GM12878 (cell line): ENCODE measurements around the gene DAAM2. TPM values are rescaled to one million over a fixed set of nuclear protein-coding genes. Genes with fewer than 3 reads are reported as not detected.

Source experiments
- ATAC-seq: fragments of 200-7000 bp; cut with Tn5 transposase; 3 replicates; pipeline ENCODE4 v1.9.1; 2020; ENCODE audit warnings: mild to moderate bottlenecking, moderate library complexity
- BruUV-seq: library from RNA; stranded (reverse); fragments of 400-500 nt; replicated peaks from 2 replicates; lab custom pipeline; 2021; lab: Mats Ljungman, UMichigan
- CTCF ChIA-PET: fragments of 300-600 bp; sonication (Branson Sonifier 250); formaldehyde crosslinking; extraction: SDS; loops from one replicate; lab custom pipeline; 2021; ENCODE audit warnings: inconsistent platforms; lab: Yijun Ruan, JAX
- POLR2A ChIA-PET: fragments of 350-600 bp; formaldehyde crosslinking; extraction: SDS; loops from one replicate; lab custom pipeline; 2021; ENCODE audit warnings: inconsistent platforms; lab: Charles Lee
- RAD21 ChIA-PET: fragments of 300-600 bp; sonication (Branson Sonifier 250); formaldehyde crosslinking; loops from one replicate; lab custom pipeline; 2023; ENCODE audit warnings: antibody characterized with exemption; ENCODE audit not compliant: unreplicated experiment; lab: Charles Lee
- SMC1A ChIA-PET: fragments of 300-600 bp; sonication (Branson Sonifier 250); formaldehyde crosslinking; loops from one replicate; lab custom pipeline; 2023; ENCODE audit not compliant: unreplicated experiment, uncharacterized antibody; lab: Charles Lee
- DNase-seq: peaks from one replicate; pipeline ENCODE4 v3.0.0-alpha.2; 2011; ENCODE audit warnings: low read depth, low spot score
- FAIRE-seq: peaks from 3 replicates; lab custom pipeline; 2011; peaks lifted over from hg19 to GRCh38; lab: Jason Lieb, UNC
- H2AFZ ChIP-seq: 2 replicates; pipeline ENCODE4 v1.6.0; 2011; ENCODE audit warnings: low read depth, low read length, control low read depth; ENCODE audit not compliant: control insufficient read depth
- H3K27ac ChIP-seq: 2 replicates; pipeline ENCODE4 v1.5.1; 2011; ENCODE audit warnings: control low read depth; ENCODE audit not compliant: control insufficient read depth, insufficient read depth
- H3K27me3 ChIP-seq, 2 experiments: replicated peaks in 1 of 2; 2 replicates each; pipeline versions ENCODE4 v1.6.0 to v1.6.1; 2011; ENCODE audit warnings: low read length in 1 of 2; ENCODE audit not compliant: control insufficient read depth in 2 of 2, insufficient read depth in 2 of 2
- H3K36me3 ChIP-seq, 2 experiments: 2 replicates each; pipeline ENCODE4 v1.5.1; 2011; ENCODE audit warnings: low read length in 1 of 2; ENCODE audit not compliant: control insufficient read depth in 2 of 2, insufficient read depth in 2 of 2
- H3K4me1 ChIP-seq: 2 replicates; pipeline ENCODE4 v1.6.1; 2011; ENCODE audit warnings: mild to moderate bottlenecking, low read length, moderate library complexity, mixed read lengths; ENCODE audit not compliant: control insufficient read depth, insufficient read depth
- H3K4me2 ChIP-seq: 2 replicates; pipeline ENCODE4 v1.6.0; 2011; ENCODE audit warnings: control low read depth; ENCODE audit not compliant: control insufficient read depth, insufficient read depth
- H3K4me3 ChIP-seq: fragments of 200-600 bp; sonication (generic); 2 replicates; pipeline ENCODE4 v1.5.1; 2016
- H3K79me2 ChIP-seq: 2 replicates; pipeline ENCODE4 v1.6.0; 2011; ENCODE audit warnings: low read length; ENCODE audit not compliant: control insufficient read depth, insufficient read depth
- H3K9ac ChIP-seq: 2 replicates; pipeline ENCODE4 v1.8.0; 2011; ENCODE audit warnings: low read length, control low read depth, mixed read lengths; ENCODE audit not compliant: control insufficient read depth, insufficient read depth
- H3K9me3 ChIP-seq: replicated peaks from 3 replicates; pipeline ENCODE4 v1.5.1; 2011; ENCODE audit warnings: mild to moderate bottlenecking, low read length; ENCODE audit not compliant: control insufficient read depth, insufficient read depth
- H4K20me1 ChIP-seq: 2 replicates; pipeline ENCODE4 v1.6.0; 2011; ENCODE audit not compliant: control insufficient read depth, insufficient read depth
- EZH2 ChIP-seq: IDR thresholded peaks from 2 replicates; pipeline ENCODE4 v1.6.1; 2012; ENCODE audit warnings: low read depth, mild to moderate bottlenecking, control low read depth, inconsistent platforms, low read length, borderline replicate concordance; ENCODE audit not compliant: control insufficient read depth
- NR2C2 ChIP-seq: IDR thresholded peaks from 2 replicates; pipeline ENCODE4 v1.6.1; 2011; ENCODE audit warnings: borderline replicate concordance, low read depth; ENCODE audit not compliant: control insufficient read depth, insufficient read length
- WGBS: methylation state at CpG from one replicate; pipeline ENCODE4 v1.1.6; 2016; ENCODE audit warnings: low lambda C conversion rate; ENCODE audit not compliant: insufficient replicate concordance, insufficient coverage; ENCODE audit errors: missing lambda C conversion rate; 5-methylcytosine and 5-hydroxymethylcytosine counted together
- in situ Hi-C: fragments of 300-500 bp; cut with MboI; formaldehyde crosslinking; loops from 9 replicates; pipeline ENCODE4 v1.14.3; 2018; ENCODE audit warnings: mixed read lengths
- intact Hi-C: fragments of 100-400 bp; cut with micrococcal nuclease; formaldehyde crosslinking; loops from one replicate; pipeline ENCODE4 v1.14.2; 2022; ENCODE audit not compliant: unreplicated experiment
- polyA plus RNA-seq, 11 experiments: library from polyadenylated mRNA; depleted of rRNA in 4 of 11; unstranded in 6 of 11; stranded (reverse) in 5 of 11; fragments of >200 nt; fragmentation: Nextera tagmentation in 4 of 11; fragmentation: Illumina TruSeq in 1 of 11; extraction: Ambion mirVana in 4 of 11; extraction: Trizol in 1 of 11; gene quantifications; 1 replicate in 1 of 11; 2 replicates in 10 of 11; pipeline versions ENCODE4 v1.2.1 to v1.2.3, GENCODE V29; 2011 to 2016; ENCODE audit warnings: inconsistent platforms in 2 of 11, missing spikeins in 2 of 11, low read depth in 1 of 11
- total RNA-seq, 4 experiments: library from RNA; depleted of rRNA in 3 of 4; stranded (reverse); fragments of >200 nt in 3 of 4; fragmentation: Illumina TruSeq in 1 of 4; extraction: Trizol in 1 of 4; gene quantifications; 2 replicates each; pipeline versions ENCODE4 v1.2.1 to v1.2.3, GENCODE V29; 2013 to 2021
- TF ChIP-seq, protein P1 (sequence below), 3 experiments: IDR thresholded peaks in 2 of 3; conservative IDR thresholded peaks in 1 of 3; 2 replicates each; pipeline ENCODE4 v1.5.1; 2011; ENCODE audit warnings: low read depth in 3 of 3, low read length in 3 of 3, mild to moderate bottlenecking in 3 of 3, control low read depth in 2 of 3, moderate library complexity in 2 of 3, inconsistent platforms in 1 of 3, mixed read lengths in 1 of 3; ENCODE audit not compliant: control insufficient read depth in 2 of 3, insufficient read depth in 1 of 3; ENCODE audit errors: extremely low read depth in 1 of 3

The DAAM2 gene
- total and polyA plus RNA-seq, 10 of the 15 experiments (the other 5 are each of a cell fraction or from before 2014, with no cell fraction given), result 0.05 to 0.22 TPM; not detected in 8

DNA sequence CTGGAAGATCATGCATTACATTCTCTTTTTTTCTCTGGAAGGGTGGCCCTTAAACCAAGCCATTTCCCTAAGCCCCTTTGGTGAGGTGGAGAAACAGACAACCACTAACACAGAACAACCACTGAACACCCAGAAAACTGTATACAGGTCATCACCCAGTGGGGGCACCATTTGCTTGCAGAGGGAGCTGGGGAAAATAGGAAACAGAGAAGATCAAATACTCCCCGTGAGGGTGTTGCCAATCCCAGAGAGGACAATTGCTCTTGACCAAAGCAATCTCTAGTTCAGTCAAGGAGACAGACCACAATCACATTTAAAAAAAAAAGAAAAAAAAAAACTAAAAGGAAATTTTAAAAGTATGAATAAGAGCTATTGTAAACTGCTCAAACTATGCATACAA is 865 bp upstream of the DAAM2 start:
- 0% methylated on average over 1 of the region's 1 CpG for WGBS
- TF ChIP-seq NR2C2, result no peak
- TF ChIP-seq, protein P1, sequence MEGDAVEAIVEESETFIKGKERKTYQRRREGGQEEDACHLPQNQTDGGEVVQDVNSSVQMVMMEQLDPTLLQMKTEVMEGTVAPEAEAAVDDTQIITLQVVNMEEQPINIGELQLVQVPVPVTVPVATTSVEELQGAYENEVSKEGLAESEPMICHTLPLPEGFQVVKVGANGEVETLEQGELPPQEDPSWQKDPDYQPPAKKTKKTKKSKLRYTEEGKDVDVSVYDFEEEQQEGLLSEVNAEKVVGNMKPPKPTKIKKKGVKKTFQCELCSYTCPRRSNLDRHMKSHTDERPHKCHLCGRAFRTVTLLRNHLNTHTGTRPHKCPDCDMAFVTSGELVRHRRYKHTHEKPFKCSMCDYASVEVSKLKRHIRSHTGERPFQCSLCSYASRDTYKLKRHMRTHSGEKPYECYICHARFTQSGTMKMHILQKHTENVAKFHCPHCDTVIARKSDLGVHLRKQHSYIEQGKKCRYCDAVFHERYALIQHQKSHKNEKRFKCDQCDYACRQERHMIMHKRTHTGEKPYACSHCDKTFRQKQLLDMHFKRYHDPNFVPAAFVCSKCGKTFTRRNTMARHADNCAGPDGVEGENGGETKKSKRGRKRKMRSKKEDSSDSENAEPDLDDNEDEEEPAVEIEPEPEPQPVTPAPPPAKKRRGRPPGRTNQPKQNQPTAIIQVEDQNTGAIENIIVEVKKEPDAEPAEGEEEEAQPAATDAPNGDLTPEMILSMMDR (IDR thresholded peaks at IDR 0.05 in 2 of 3, conservative IDR thresholded peaks at IDR 0.05 in 1 of 3; ENCODE audit: control insufficient read depth in 2 of 3, extremely low read depth in 1 of 3, insufficient read depth in 1 of 3, low read depth in 3 of 3, low read length in 3 of 3), result peak in 1 of 3 experiments; percentile 23; a peak in 2 of 6 replicates
- no peak for TF ChIP-seq EZH2
- no peaks in the 10 kb centered on the region for H4K20me1 ChIP-seq
- BruUV-seq, result no TSS peak
- POLR2A ChIA-PET, result no interaction called here
- CTCF ChIA-PET, result interaction anchor here (0.6 to 1.7 kb wide), 8 partner anchors 63 to 934 kb away, joined by 3 to 7 read pairs (median 4); no protein-coding TSS in a partner anchor
- intact Hi-C loops (no loop called here), in situ Hi-C loops (no loop called here)
- RAD21 ChIA-PET, result no interaction called here
- H3K9me3 ChIP-seq, result no peaks in the 10 kb centered on the region
- no peaks in the 10 kb centered on the region for H3K36me3 ChIP-seq
- FAIRE-seq (no peak), DNase-seq (no peak), ATAC-seq (no peak)
- SMC1A ChIA-PET, result interaction anchor here (0.6 to 1.6 kb wide), 8 partner anchors 10 to 428 kb away, joined by 3 to 4 read pairs (median 3); no protein-coding TSS in a partner anchor
- no peaks in the 10 kb centered on the region for H3K79me2 ChIP-seq
- no peak overlapping the region for H3K4me3 ChIP-seq
- H3K27me3 ChIP-seq, result peaks cover 0 to 8% of the 10 kb centered on the region in 2 experiments; a peak in 2 of 4 replicates
- no peak overlapping the region for H3K4me2 ChIP-seq
- no peak overlapping the region for H3K27ac ChIP-seq
- H3K4me1 ChIP-seq, result no peaks in the 10 kb centered on the region
- no peak overlapping the region for H2AFZ ChIP-seq
- H3K9ac ChIP-seq, result no peak overlapping the region
